Activated CD8-positive, alpha-beta T cell treated with anti-CD3 and anti-CD28 coated beads, Interleukin-2, amount 10 ng/mL, durations not matched to agents 7 days and 5 days (primary cell): ENCODE results near the gene COL27A1. TPM values are rescaled to one million over a fixed set of nuclear protein-coding genes. Genes with fewer than 3 reads are reported as not detected.

Source experiments
- ATAC-seq: fragments of 150-1000 bp; cut with Tn5 transposase; one replicate; pipeline ENCODE4 v1.10.0; 2021; ENCODE audit warnings: moderate library complexity
- CTCF ChIA-PET: fragments of 350-600 bp; sonication (Branson Sonifier 250); formaldehyde crosslinking; loops from one replicate; lab custom pipeline; 2021; ENCODE audit warnings: antibody characterized with exemption; lab: Charles Lee
- POLR2A ChIA-PET: fragments of 350-600 bp; sonication (Branson Sonifier 250); formaldehyde crosslinking; loops from one replicate; lab custom pipeline; 2021; ENCODE audit warnings: antibody characterized with exemption; lab: Charles Lee
- DNase-seq: peaks from one replicate; pipeline ENCODE4 v3.0.0-alpha.2; 2020
- H3K27ac Mint-ChIP-seq: one replicate; pipeline ENCODE4 v1.8.0; 2021; ENCODE audit warnings: mild to moderate bottlenecking, mixed read lengths
- H3K27me3 Mint-ChIP-seq: one replicate; pipeline ENCODE4 v1.8.0; 2021; ENCODE audit warnings: low read depth, mixed read lengths
- H3K36me3 Mint-ChIP-seq: one replicate; pipeline ENCODE4 v1.8.0; 2021; ENCODE audit warnings: low read depth, mixed read lengths
- H3K4me1 Mint-ChIP-seq: one replicate; pipeline ENCODE4 v1.8.0; 2021; ENCODE audit warnings: low read depth, mixed read lengths
- H3K4me3 Mint-ChIP-seq: one replicate; pipeline ENCODE4 v1.8.0; 2021; ENCODE audit warnings: mild to moderate bottlenecking, mixed read lengths
- H3K9me3 Mint-ChIP-seq: one replicate; pipeline ENCODE4 v1.8.0; 2022; ENCODE audit warnings: mixed read lengths; ENCODE audit not compliant: insufficient read depth
- total RNA-seq, 2 experiments: library from RNA; stranded (reverse); gene quantifications; one replicate each; pipeline ENCODE4 v1.2.3, GENCODE V29; 2021

Gene COL27A1
- total RNA-seq, 2 experiments from 2014 or later = 0.47 to 0.99 TPM

- CTCF ChIA-PET = no interaction called here
- Mint-ChIP-seq H3K36me3 (no peaks in the 10 kb centered on the region), H3K27ac (no peak overlapping the region), H3K27me3 (no peaks in the 10 kb centered on the region), H3K4me1 (no peaks in the 10 kb centered on the region), H3K9me3 (no peaks in the 10 kb centered on the region), H3K4me3 (no peak overlapping the region)
- DNase-seq (no peak), ATAC-seq (no peak)
- POLR2A ChIA-PET = no interaction called here
Measured at GRCh38 chr9:114243240-114243639, 87.9 kb downstream of the COL27A1 start.

GRCh38 chr9:114244570-114244969, 89.2 kb downstream of the COL27A1 start:
- CTCF ChIA-PET = no interaction called here
- Mint-ChIP-seq H3K4me3 (no peak overlapping the region), H3K27me3 (no peaks in the 10 kb centered on the region), H3K27ac (no peak overlapping the region), H3K9me3 (no peaks in the 10 kb centered on the region), H3K36me3 (no peaks in the 10 kb centered on the region), H3K4me1 (no peaks in the 10 kb centered on the region)
- POLR2A ChIA-PET = no interaction called here
- ATAC-seq (no peak), DNase-seq (no peak)

- Mint-ChIP-seq H3K27ac (no peak overlapping the region), H3K27me3 (no peaks in the 10 kb centered on the region), H3K4me3 (no peak overlapping the region), H3K36me3 (no peaks in the 10 kb centered on the region), H3K9me3 (no peaks in the 10 kb centered on the region), H3K4me1 (no peaks in the 10 kb centered on the region)
- ChIA-PET CTCF (no interaction called here), POLR2A (no interaction called here)
- DNase-seq = no peak
- ATAC-seq = no peak
Measured at GRCh38 chr9:114246558-114246957, 91.2 kb downstream of the COL27A1 start.

GRCh38 chr9:114247077-114247476, 91.7 kb downstream of the COL27A1 start:
- Mint-ChIP-seq H3K27me3 (no peaks in the 10 kb centered on the region), H3K9me3 (no peaks in the 10 kb centered on the region), H3K4me1 (no peaks in the 10 kb centered on the region), H3K27ac (no peak overlapping the region), H3K36me3 (no peaks in the 10 kb centered on the region), H3K4me3 (no peak overlapping the region)
- POLR2A ChIA-PET = no interaction called here
- no peak for ATAC-seq
- no peak for DNase-seq
- CTCF ChIA-PET = no interaction called here

- Mint-ChIP-seq H3K9me3 (no peaks in the 10 kb centered on the region), H3K27me3 (no peaks in the 10 kb centered on the region), H3K27ac (no peak overlapping the region), H3K36me3 (no peaks in the 10 kb centered on the region), H3K4me3 (no peak overlapping the region), H3K4me1 (no peaks in the 10 kb centered on the region)
- ATAC-seq (no peak), DNase-seq (no peak)
- ChIA-PET CTCF (interaction anchor here (1.0 kb wide), 1 partner anchor 43 kb away, joined by 3 read pairs; no protein-coding TSS in a partner anchor), POLR2A (no interaction called here)
Measured at GRCh38 chr9:114247491-114247890, 92.2 kb downstream of the COL27A1 start.

- no peak for ATAC-seq
- Mint-ChIP-seq H3K27ac (no peak overlapping the region), H3K9me3 (no peaks in the 10 kb centered on the region), H3K36me3 (no peaks in the 10 kb centered on the region), H3K4me3 (no peak overlapping the region), H3K27me3 (no peaks in the 10 kb centered on the region), H3K4me1 (no peaks in the 10 kb centered on the region)
- no peak for DNase-seq
- ChIA-PET POLR2A (no interaction called here), CTCF (interaction anchor here (1.0 kb wide), 1 partner anchor 42 kb away, joined by 3 read pairs; no protein-coding TSS in a partner anchor)
Measured at GRCh38 chr9:114248299-114248707, 93.0 kb downstream of the COL27A1 start.

- Mint-ChIP-seq H3K36me3 (no peaks in the 10 kb centered on the region), H3K27me3 (no peaks in the 10 kb centered on the region), H3K9me3 (no peaks in the 10 kb centered on the region), H3K4me1 (no peaks in the 10 kb centered on the region), H3K27ac (no peak overlapping the region), H3K4me3 (no peak overlapping the region)
- ChIA-PET CTCF (no interaction called here), POLR2A (no interaction called here)
- DNase-seq (no peak), ATAC-seq (no peak)
Measured at GRCh38 chr9:114249424-114250234, 94.3 kb downstream of the COL27A1 start.

- CTCF ChIA-PET = no interaction called here
Measured at GRCh38 chr9:114250235-114250568, 94.9 kb downstream of the COL27A1 start.

GRCh38 chr9:114250648-114251047, 95.3 kb downstream of the COL27A1 start:
- ChIA-PET POLR2A (no interaction called here), CTCF (interaction anchor here (1.3 kb wide), 1 partner anchor 143 kb away, joined by 3 read pairs; no protein-coding TSS in a partner anchor)
- no peaks in the 10 kb centered on the region for H3K27me3 Mint-ChIP-seq
- H3K36me3 Mint-ChIP-seq = no peaks in the 10 kb centered on the region
- H3K27ac Mint-ChIP-seq = no peak overlapping the region
- H3K9me3 Mint-ChIP-seq = no peaks in the 10 kb centered on the region
- H3K4me1 Mint-ChIP-seq = no peaks in the 10 kb centered on the region
- DNase-seq (no peak), ATAC-seq (no peak)
- H3K4me3 Mint-ChIP-seq = no peak overlapping the region

More at GRCh38 chr9:114250235-114250568, 94.9 kb downstream of the COL27A1 start:
- DNase-seq (no peak), ATAC-seq (no peak)
- H3K36me3 Mint-ChIP-seq = no peaks in the 10 kb centered on the region
- no peaks in the 10 kb centered on the region for H3K9me3 Mint-ChIP-seq
- no peak overlapping the region for H3K27ac Mint-ChIP-seq
- H3K4me3 Mint-ChIP-seq = no peak overlapping the region
- no peaks in the 10 kb centered on the region for H3K4me1 Mint-ChIP-seq
- no peaks in the 10 kb centered on the region for H3K27me3 Mint-ChIP-seq
- POLR2A ChIA-PET = no interaction called here

GRCh38 chr9:114252394-114252793, 97.1 kb downstream of the COL27A1 start:
- Mint-ChIP-seq H3K36me3 (no peaks in the 10 kb centered on the region), H3K4me1 (no peaks in the 10 kb centered on the region), H3K27ac (no peak overlapping the region), H3K27me3 (no peaks in the 10 kb centered on the region), H3K9me3 (no peaks in the 10 kb centered on the region), H3K4me3 (no peak overlapping the region)
- POLR2A ChIA-PET = no interaction called here
- DNase-seq (no peak), ATAC-seq (no peak)
- CTCF ChIA-PET = no interaction called here

- no peak overlapping the region for H3K4me3 Mint-ChIP-seq
- no peak for DNase-seq
- no peaks in the 10 kb centered on the region for H3K27me3 Mint-ChIP-seq
- H3K4me1 Mint-ChIP-seq = no peaks in the 10 kb centered on the region
- ChIA-PET POLR2A (interaction anchor here (0.6 kb wide), 1 partner anchor 36 kb away, joined by 3 read pairs; no protein-coding TSS in a partner anchor), CTCF (no interaction called here)
- no peak overlapping the region for H3K27ac Mint-ChIP-seq
- no peaks in the 10 kb centered on the region for H3K36me3 Mint-ChIP-seq
- ATAC-seq = no peak
- H3K9me3 Mint-ChIP-seq = no peaks in the 10 kb centered on the region
Measured at GRCh38 chr9:114256827-114257328, 101.5 kb downstream of the COL27A1 start.

- DNase-seq = no peak
- CTCF ChIA-PET = no interaction called here
Measured at GRCh38 chr9:114258218-114258617, 102.9 kb downstream of the COL27A1 start.

More at GRCh38 chr9:114258218-114258617, 102.9 kb downstream of the COL27A1 start:
- ATAC-seq = no peak
- H3K27ac Mint-ChIP-seq = no peak overlapping the region
- H3K27me3 Mint-ChIP-seq = no peaks in the 10 kb centered on the region
- H3K9me3 Mint-ChIP-seq = no peaks in the 10 kb centered on the region
- H3K4me3 Mint-ChIP-seq = no peak overlapping the region
- H3K36me3 Mint-ChIP-seq = no peaks in the 10 kb centered on the region
- H3K4me1 Mint-ChIP-seq = no peaks in the 10 kb centered on the region
- POLR2A ChIA-PET = no interaction called here
